Activated CD4-positive, alpha-beta T cell treated with anti-CD3 and anti-CD28 coated beads, Interleukin-2, amount 10 ng/mL, durations not matched to agents 7 days and 5 days (primary cell): Measurements from ENCODE around the gene SBF2. TPM values are rescaled to one million over a fixed set of nuclear protein-coding genes. Genes with fewer than 3 reads are reported as not detected.

Source experiments
- CTCF ChIA-PET: fragments of 350-600 bp; sonication (Branson Sonifier 250); formaldehyde crosslinking; loops from one replicate; lab custom pipeline; 2021; ENCODE audit warnings: antibody characterized with exemption; lab: Charles Lee
- POLR2A ChIA-PET: fragments of 350-600 bp; sonication (Branson Sonifier 250); formaldehyde crosslinking; loops from one replicate; lab custom pipeline; 2021; ENCODE audit warnings: antibody characterized with exemption; lab: Charles Lee
- DNase-seq: peaks from one replicate; pipeline ENCODE4 v3.0.0-alpha.2; 2020
- H3K27ac Mint-ChIP-seq: one replicate; pipeline ENCODE4 v1.8.0; 2021; ENCODE audit warnings: mild to moderate bottlenecking, moderate library complexity, mixed read lengths
- H3K27me3 Mint-ChIP-seq: one replicate; pipeline ENCODE4 v1.8.0; 2021; ENCODE audit warnings: mixed read lengths
- H3K36me3 Mint-ChIP-seq: one replicate; pipeline ENCODE4 v1.8.0; 2021; ENCODE audit warnings: low read depth, mixed read lengths
- H3K4me1 Mint-ChIP-seq: one replicate; pipeline ENCODE4 v1.8.0; 2021; ENCODE audit warnings: mixed read lengths
- H3K4me3 Mint-ChIP-seq: one replicate; pipeline ENCODE4 v1.8.0; 2021; ENCODE audit warnings: mild to moderate bottlenecking, moderate library complexity, mixed read lengths
- H3K9me3 Mint-ChIP-seq: one replicate; pipeline ENCODE4 v1.8.0; 2021; ENCODE audit warnings: mixed read lengths
- total RNA-seq, 2 experiments: library from RNA; stranded (reverse); gene quantifications; one replicate each; pipeline ENCODE4 v1.2.3, GENCODE V29; 2021

Gene SBF2
- total RNA-seq, 2 experiments from 2014 or later, result 3.2 to 3.7 TPM

DNA sequence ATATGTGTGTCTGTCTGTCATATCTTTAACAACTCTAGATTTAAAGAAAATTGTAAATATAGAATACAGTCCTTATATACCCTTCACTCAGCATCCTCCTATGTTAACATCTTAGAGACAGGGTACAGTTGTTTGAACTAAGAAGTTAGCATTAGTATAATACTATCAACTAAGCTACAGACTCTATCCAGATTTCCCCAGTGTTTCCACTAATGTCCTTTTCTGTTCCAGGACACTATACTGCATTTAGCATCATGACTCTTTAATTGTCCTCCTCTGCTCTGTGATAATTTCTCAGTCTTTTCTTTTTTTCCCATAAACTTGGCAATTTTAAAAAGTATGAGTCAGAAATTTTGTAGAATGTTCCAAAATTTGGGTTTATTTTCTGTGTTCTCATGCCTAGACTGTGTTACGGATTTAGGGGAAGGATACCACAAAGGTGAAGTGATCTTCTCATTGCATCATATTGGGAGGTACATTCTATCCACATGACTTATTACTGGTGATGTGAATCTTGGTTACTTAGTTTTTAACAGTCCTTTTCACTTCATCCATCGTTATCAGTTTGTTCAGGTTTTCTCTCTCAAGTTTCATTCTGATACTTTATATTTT is 168.4 kb downstream of the SBF2 start:
- H3K4me3 Mint-ChIP-seq, result no peak overlapping the region
- H3K36me3 Mint-ChIP-seq, result no peaks in the 10 kb centered on the region
- H3K9me3 Mint-ChIP-seq, result no peaks in the 10 kb centered on the region
- no peaks in the 10 kb centered on the region for H3K4me1 Mint-ChIP-seq
- CTCF ChIA-PET, result no interaction called here
- no peaks in the 10 kb centered on the region for H3K27me3 Mint-ChIP-seq
- no peak overlapping the region for H3K27ac Mint-ChIP-seq
- POLR2A ChIA-PET, result no interaction called here
- no peak for DNase-seq

DNA sequence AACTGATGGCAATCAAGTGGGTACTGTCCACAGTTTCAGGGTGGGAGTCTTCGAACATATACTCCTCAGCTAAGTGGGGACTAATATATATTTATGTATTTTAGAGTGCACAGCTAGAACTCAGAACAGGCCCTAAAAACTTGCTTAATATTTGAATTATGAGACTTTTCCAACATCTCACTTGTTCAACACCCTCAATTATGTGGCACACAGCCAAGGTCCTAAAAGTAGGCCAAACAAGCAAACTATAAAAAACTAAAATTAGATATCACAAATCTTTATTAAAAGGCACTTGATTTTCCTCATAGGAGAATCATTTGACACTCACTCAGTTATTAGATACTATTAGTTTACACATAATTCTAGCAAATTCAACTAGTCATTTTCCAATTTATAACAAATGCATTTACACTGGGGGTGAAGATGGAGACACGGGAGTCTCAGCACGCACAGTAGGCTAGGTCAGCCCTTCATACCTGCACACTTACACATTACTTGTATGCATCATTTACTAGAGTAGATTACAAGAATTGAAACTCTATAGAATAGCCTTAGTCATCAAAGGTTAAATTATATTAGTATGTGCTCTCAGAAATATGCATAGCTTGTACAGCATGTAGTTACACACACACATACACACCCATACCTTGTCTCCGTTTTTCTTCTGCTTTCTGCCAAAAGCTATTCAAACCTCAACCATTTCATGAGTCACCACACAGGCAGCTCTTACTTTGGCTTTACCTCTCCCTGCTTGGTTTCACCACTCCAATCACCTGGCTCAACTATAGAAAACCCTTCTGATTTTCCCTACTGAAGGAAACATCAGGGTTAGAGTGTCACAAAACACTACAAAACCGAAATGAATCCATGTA is 171.5 kb downstream of the SBF2 start:
- Mint-ChIP-seq H3K4me1 (no peaks in the 10 kb centered on the region), H3K36me3 (no peaks in the 10 kb centered on the region), H3K27me3 (no peaks in the 10 kb centered on the region), H3K9me3 (peaks cover 3% of the 10 kb centered on the region), H3K27ac (no peak overlapping the region), H3K4me3 (no peak overlapping the region)
- no peak for DNase-seq
- CTCF ChIA-PET, result no interaction called here
- POLR2A ChIA-PET, result interaction anchor here (0.6 kb wide), 1 partner anchor 1210 kb away, joined by 4 read pairs; no protein-coding TSS in a partner anchor

DNA sequence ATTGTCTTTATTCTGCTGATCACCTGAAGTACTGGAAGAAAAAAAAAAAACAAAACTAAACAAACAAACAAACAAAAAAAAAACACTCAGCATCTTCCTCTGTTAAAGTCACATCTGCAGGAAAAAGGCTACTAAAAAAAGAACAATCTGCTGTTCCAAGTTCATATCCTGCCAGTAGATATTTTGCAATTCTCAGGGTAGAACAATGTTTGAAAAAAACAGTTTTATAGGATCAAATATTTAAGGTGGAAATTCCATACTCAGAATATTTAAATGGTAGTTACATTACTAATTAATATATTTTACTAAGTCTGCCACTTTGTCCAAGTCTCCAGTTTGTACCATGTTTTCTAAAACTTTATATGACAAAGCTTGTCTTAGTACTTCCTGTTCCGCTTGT is 175.2 kb downstream of the SBF2 start:
- Mint-ChIP-seq H3K36me3 (no peaks in the 10 kb centered on the region), H3K4me1 (no peaks in the 10 kb centered on the region), H3K4me3 (no peak overlapping the region), H3K9me3 (peaks cover 3% of the 10 kb centered on the region), H3K27me3 (no peaks in the 10 kb centered on the region), H3K27ac (no peak overlapping the region)
- ChIA-PET CTCF (no interaction called here), POLR2A (no interaction called here)
- no peak for DNase-seq

DNA sequence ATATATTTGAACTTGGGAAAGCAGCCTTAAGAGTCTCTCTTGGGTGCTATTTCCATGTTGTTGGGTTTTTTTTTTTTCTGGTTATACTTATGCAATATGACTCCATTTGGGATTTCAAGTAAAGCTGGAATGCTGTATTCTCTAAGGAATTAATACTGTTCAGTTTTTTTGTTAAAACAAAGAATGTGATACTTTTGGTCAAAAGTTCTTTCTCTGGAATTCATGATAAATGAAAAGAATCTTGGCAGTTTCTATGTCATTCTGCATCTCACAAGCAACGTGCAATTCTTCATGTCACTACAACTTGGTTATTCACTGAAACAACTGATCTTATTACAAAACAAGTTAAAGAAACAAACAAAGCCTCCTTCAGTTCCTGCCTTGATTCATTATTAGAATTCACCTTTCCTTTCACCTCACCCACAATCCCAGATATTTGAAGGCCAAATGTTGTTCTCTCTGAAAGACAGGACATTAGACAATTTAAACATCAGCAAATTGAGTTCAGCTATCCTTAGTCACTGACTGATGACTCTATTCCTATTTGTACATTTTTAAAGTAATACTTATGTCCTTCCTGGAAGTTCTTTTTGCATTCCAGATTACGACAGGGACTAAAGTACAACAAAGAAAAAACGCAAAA is 176.2 kb downstream of the SBF2 start:
- ChIA-PET CTCF (no interaction called here), POLR2A (no interaction called here)
- H3K36me3 Mint-ChIP-seq, result no peaks in the 10 kb centered on the region
- no peaks in the 10 kb centered on the region for H3K27me3 Mint-ChIP-seq
- H3K27ac Mint-ChIP-seq, result no peak overlapping the region
- peaks cover 3% of the 10 kb centered on the region for H3K9me3 Mint-ChIP-seq
- H3K4me3 Mint-ChIP-seq, result no peak overlapping the region
- no peaks in the 10 kb centered on the region for H3K4me1 Mint-ChIP-seq
- DNase-seq, result no peak

DNA sequence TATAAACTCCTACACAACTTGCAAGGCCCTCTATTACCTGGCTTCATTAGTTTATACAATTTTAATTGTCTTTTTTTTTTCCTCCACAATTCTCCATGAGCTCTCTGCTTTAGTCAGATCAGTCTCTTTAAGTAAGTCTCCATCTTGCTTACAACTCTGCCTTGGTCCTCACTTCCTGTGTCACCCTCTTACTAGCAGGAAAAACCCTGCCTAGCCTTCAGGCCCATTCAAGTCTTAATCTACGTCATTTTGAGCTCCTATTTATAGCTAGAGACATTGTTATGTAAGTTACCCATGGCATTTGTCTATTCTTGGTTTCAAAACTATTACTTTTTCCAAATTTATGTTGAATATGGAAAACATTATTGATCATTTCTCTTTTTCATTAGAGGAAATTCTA is 177.4 kb downstream of the SBF2 start:
- no peaks in the 10 kb centered on the region for H3K36me3 Mint-ChIP-seq
- CTCF ChIA-PET, result interaction anchor here (0.6 kb wide), 1 partner anchor 585 kb away, joined by 3 read pairs; no protein-coding TSS in a partner anchor
- DNase-seq, result no peak
- POLR2A ChIA-PET, result no interaction called here
- no peak overlapping the region for H3K27ac Mint-ChIP-seq
- no peak overlapping the region for H3K4me3 Mint-ChIP-seq
- no peaks in the 10 kb centered on the region for H3K27me3 Mint-ChIP-seq
- H3K4me1 Mint-ChIP-seq, result no peaks in the 10 kb centered on the region
- peaks cover 5% of the 10 kb centered on the region for H3K9me3 Mint-ChIP-seq

DNA sequence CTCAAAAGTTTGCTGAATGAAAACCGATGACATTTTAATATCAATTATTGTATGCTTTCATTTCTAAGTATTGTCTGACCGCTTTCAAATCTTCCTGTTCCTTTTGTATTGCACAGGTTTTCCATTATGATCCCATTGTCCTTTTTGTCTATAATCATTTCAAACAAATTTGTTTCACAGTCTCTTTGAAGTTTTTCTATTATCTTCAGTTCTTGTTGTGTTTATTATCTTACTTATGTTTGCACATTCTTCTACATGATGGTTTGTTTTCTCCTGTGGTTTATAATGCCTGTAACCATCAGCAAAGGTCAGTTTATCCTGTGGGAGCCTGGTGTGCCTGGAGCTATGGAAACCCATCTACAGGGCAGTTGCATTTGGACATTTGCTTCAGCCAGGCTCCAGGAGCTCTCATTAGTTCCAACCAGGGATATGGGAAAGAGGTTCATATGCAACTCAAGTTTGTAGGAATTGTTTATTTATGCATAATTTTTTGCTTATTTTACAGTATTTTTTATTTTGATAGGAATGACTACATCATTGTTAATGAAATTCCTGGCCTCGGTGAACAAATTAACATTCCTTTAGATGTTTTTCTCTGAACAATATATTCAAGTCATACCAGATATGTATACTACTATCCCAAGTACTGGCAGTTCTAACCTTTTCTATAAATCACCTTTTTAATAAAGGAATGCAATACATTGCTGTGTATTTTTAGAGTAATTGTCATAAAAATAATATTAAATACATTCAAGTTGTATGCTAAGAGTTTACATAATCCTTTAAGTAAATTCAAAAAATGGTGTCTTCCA is 179.2 kb downstream of the SBF2 start:
- DNase-seq, result no peak
- Mint-ChIP-seq H3K36me3 (no peaks in the 10 kb centered on the region), H3K4me1 (no peaks in the 10 kb centered on the region), H3K27ac (no peak overlapping the region), H3K4me3 (no peak overlapping the region), H3K9me3 (peaks cover 5% of the 10 kb centered on the region), H3K27me3 (no peaks in the 10 kb centered on the region)
- POLR2A ChIA-PET, result no interaction called here
- CTCF ChIA-PET, result no interaction called here

DNA sequence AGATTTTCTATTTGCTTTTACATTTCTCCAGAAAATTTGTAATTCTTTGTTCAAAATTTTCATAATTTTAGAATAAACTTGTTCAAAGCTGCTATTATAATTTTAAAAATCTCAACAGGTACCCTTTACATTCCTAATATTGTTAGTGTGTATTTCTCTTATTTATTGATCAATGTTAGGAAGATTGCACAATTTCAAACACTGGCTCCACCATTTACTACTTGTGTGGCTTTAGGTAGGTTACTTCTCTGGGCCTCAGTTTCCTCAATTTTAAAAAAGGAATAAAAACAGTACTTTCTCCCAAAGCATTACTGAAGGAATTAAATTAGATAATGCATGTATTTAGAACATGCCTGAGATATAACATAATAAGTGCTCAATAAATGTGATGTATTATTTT is 180.2 kb downstream of the SBF2 start:
- Mint-ChIP-seq H3K36me3 (no peaks in the 10 kb centered on the region), H3K4me3 (no peak overlapping the region), H3K4me1 (no peaks in the 10 kb centered on the region), H3K27me3 (no peaks in the 10 kb centered on the region), H3K9me3 (peaks cover 5% of the 10 kb centered on the region), H3K27ac (no peak overlapping the region)
- ChIA-PET POLR2A (no interaction called here), CTCF (no interaction called here)
- no peak for DNase-seq

DNA sequence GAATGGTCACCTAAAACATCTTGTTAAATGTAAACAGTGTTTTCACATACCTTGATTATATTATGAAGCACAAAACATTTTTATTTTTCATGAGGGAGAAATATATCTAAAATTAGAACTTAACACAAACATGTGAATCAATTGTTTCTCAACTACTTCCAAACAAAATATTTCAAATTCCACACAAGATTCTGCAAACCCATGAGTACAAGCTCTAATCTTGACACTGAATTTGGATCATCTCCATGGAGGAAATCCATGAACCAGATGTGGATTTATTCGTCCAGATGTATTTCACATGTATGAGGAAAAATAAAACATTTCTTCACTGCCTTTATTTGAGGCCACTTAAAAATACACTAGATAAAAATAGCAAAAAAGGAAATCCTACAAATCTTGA is 184.2 kb downstream of the SBF2 start:
- Mint-ChIP-seq H3K36me3 (no peaks in the 10 kb centered on the region), H3K4me3 (no peak overlapping the region), H3K27ac (no peak overlapping the region), H3K9me3 (peaks cover 2% of the 10 kb centered on the region), H3K27me3 (no peaks in the 10 kb centered on the region), H3K4me1 (no peaks in the 10 kb centered on the region)
- no peak for DNase-seq
- POLR2A ChIA-PET, result no interaction called here
- CTCF ChIA-PET, result interaction anchor here (1.4 kb wide), 1 partner anchor 9 kb away, joined by 3 read pairs; no protein-coding TSS in a partner anchor

- DNase-seq, result no peak
- Mint-ChIP-seq H3K27ac (no peak overlapping the region), H3K9me3 (peaks cover 2% of the 10 kb centered on the region), H3K4me1 (no peaks in the 10 kb centered on the region), H3K36me3 (no peaks in the 10 kb centered on the region), H3K27me3 (no peaks in the 10 kb centered on the region), H3K4me3 (no peak overlapping the region)
- ChIA-PET CTCF (no interaction called here), POLR2A (no interaction called here)
Measured at GRCh38 chr11:10108915-10109680, 184.9 kb downstream of the SBF2 start.

GRCh38 chr11:10107497-10107896 is 186.5 kb downstream of the SBF2 start:
- Mint-ChIP-seq H3K9me3 (peaks cover 2% of the 10 kb centered on the region), H3K4me3 (no peak overlapping the region), H3K4me1 (no peaks in the 10 kb centered on the region), H3K36me3 (no peaks in the 10 kb centered on the region), H3K27ac (no peak overlapping the region), H3K27me3 (no peaks in the 10 kb centered on the region)
- ChIA-PET CTCF (interaction anchor here (0.6 kb wide), 1 partner anchor 814 kb away, joined by 3 read pairs; no protein-coding TSS in a partner anchor), POLR2A (no interaction called here)
- DNase-seq, result no peak

DNA sequence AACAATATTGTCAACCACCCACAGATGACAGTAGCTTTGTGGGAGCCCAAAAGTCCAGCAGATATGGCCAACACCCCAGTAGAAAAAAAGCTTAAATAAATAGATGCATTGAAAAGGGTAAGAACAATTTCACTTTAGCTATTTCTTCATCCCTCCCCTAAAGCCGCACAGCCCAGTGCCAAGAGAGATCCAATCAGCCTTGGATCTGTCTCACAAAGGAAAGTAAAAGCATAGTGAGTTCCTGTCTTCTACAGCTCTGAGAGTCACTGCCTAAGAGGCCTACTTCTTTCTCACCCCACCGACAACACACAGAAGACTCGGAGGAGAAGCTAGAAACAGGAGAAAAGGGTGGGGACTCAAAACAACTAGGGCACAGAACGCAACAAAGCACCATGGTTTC is 196.4 kb downstream of the SBF2 start:
- H3K27me3 Mint-ChIP-seq, result peaks cover 3% of the 10 kb centered on the region
- no peak overlapping the region for H3K4me3 Mint-ChIP-seq
- DNase-seq, result no peak
- ChIA-PET POLR2A (no interaction called here), CTCF (interaction anchor here (0.7 kb wide), 1 partner anchor 10 kb away, joined by 3 read pairs; no protein-coding TSS in a partner anchor)
- no peaks in the 10 kb centered on the region for H3K4me1 Mint-ChIP-seq
- peaks cover 3% of the 10 kb centered on the region for H3K36me3 Mint-ChIP-seq
- peaks cover 19% of the 10 kb centered on the region for H3K9me3 Mint-ChIP-seq
- H3K27ac Mint-ChIP-seq, result no peak overlapping the region

GRCh38 chr11:10096987-10097386 is 197.0 kb downstream of the SBF2 start:
- Mint-ChIP-seq H3K36me3 (peaks cover 3% of the 10 kb centered on the region), H3K27me3 (peaks cover 3% of the 10 kb centered on the region), H3K4me1 (peaks cover under 1% of the 10 kb centered on the region), H3K27ac (no peak overlapping the region), H3K9me3 (peaks cover 19% of the 10 kb centered on the region), H3K4me3 (no peak overlapping the region)
- ChIA-PET POLR2A (no interaction called here), CTCF (no interaction called here)
- no peak for DNase-seq
